ENCODE results near the gene ZNF354B.

Gene ZNF354B

GRCh38 chr5:178883815-178884430 lies 24.2 kb downstream of the ZNF354B start:
- DNase-seq, result no peak

- DNase-seq, result peak; percentile 13
These were observed 36.1 kb downstream of the ZNF354B start, which contains the start of gene ZFP2 for GRCh38 chr5:178895615-178896571. Gene ZFP2, plus strand, starts transcription at chr5:178895913. Its CDS starts 35,401 bp downstream, at chr5:178931314.

DNA sequence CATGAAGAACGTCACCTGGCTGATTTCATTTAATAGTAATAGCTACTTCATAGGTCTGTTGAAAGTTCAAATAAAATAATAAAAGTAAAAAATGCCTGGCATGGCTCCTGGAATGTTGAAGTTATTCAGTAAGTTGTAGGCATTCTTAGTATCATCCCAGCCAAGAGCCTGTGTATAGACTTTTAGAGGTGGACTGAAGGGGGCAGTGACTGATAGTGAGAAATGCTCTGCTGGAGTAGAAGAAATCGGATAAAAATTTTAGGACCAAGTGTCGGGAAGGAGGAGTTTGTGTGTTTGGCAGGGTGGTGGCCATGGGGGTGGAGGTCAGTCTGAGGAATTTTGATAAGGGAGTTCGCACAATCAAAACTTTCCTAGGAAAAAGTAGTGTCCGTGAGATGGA lies 39.5 kb downstream of the ZNF354B start:
- no peak for DNase-seq

- DNase-seq, result no peak
These were observed 43.1 kb downstream of the ZNF354B start for GRCh38 chr5:178902849-178903248.

- DNase-seq, result no peak
These were observed 72.3 kb downstream of the ZNF354B start for GRCh38 chr5:178931846-178932760.
